Upper lobe of left lung (tissue), 6 donors: Measurements from ENCODE around the gene NCK2. TPM values are rescaled to one million over a fixed set of nuclear protein-coding genes. Genes with fewer than 3 reads are reported as not detected.

Experiments used
- ATAC-seq, 2 donors: fragments of 200-7000 bp; cut with Tn5 transposase; one replicate each; pipeline ENCODE4 v1.9.1; 2022; ENCODE audit warnings: mild to moderate bottlenecking in 2 of 2, moderate library complexity in 2 of 2; ENCODE audit not compliant: low FRiP score in 2 of 2
- DNase-seq, 2 donors: peaks; one replicate each; pipeline ENCODE4 v3.0.0-alpha.2; 2019 to 2020
- H3K27ac ChIP-seq, 4 donors: fragments of 200-600 bp; sonication (generic); one replicate each; pipeline ENCODE4 v1.5.1; 2016 to 2019
- H3K27me3 ChIP-seq, 4 donors: fragments of 200-600 bp; sonication (generic); one replicate each; pipeline ENCODE4 v1.5.1; 2017 to 2019
- H3K36me3 ChIP-seq, 4 donors: fragments of 200-600 bp; sonication (generic); one replicate each; pipeline ENCODE4 v1.5.1; 2016 to 2019
- H3K4me1 ChIP-seq, 4 donors: fragments of 200-600 bp; sonication (generic); one replicate each; pipeline ENCODE4 v1.5.1; 2018 to 2019
- H3K4me3 ChIP-seq, 4 donors: fragments of 200-600 bp; sonication (generic); one replicate each; pipeline ENCODE4 v1.5.1; 2017 to 2019; ENCODE audit warnings: mild to moderate bottlenecking in 2 of 4, moderate library complexity in 1 of 4
- H3K9me3 ChIP-seq, 4 donors: fragments of 200-600 bp; sonication (generic); one replicate each; pipeline ENCODE4 v1.5.1; 2018 to 2019
- CTCF ChIP-seq, 6 experiments: fragments of 450-650 bp in 4 of 6; fragments of 200-600 bp in 2 of 6; sonication (generic) in 2 of 6; IDR thresholded peaks; one replicate each; pipeline ENCODE4 v1.5.1; 2016 to 2019; ENCODE audit warnings: antibody characterized with exemption in 6 of 6
- EP300 ChIP-seq, 4 donors: sonication (generic); formaldehyde crosslinking; IDR thresholded peaks; one replicate each; pipeline ENCODE4 v1.5.1; 2017; ENCODE audit warnings: antibody characterized with exemption in 4 of 4, control low read depth in 2 of 4
- POLR2A ChIP-seq, 4 donors: fragments of 450-650 bp; IDR thresholded peaks; one replicate each; pipeline ENCODE4 v1.5.1; 2016 to 2017; ENCODE audit warnings: antibody characterized with exemption in 4 of 4, mild to moderate bottlenecking in 2 of 4
- POLR2AphosphoS5 ChIP-seq, 2 donors: sonication (generic); formaldehyde crosslinking; IDR thresholded peaks; one replicate each; pipeline ENCODE4 v1.5.1; 2017; ENCODE audit warnings: antibody characterized with exemption in 2 of 2
- WGBS, 2 donors: methylation state at CpG; one replicate each; pipeline ENCODE4 v1.1.5; 2017 to 2018; 5-methylcytosine and 5-hydroxymethylcytosine counted together
- total RNA-seq, 6 donors: library from RNA; depleted of rRNA in 4 of 6; stranded (reverse); fragments of >200 nt in 4 of 6; gene quantifications; one replicate each; pipeline versions ENCODE4 v1.1.0 to v1.2.1, GENCODE V29; 2016 to 2021
- donor health status: DM: no; HTN: no; CAD: no; lungs with moderate emphysema.
- donor health status: DM: no; HTN: yes; CAD: no; lungs with severe emphysema.

NCK2 gene
- total RNA-seq, 6 donors from 2014 or later, result 29.3 to 48.6 (median 37.9) TPM

GRCh38 chr2:105738658-105739241 lies 6.0 kb upstream of the NCK2 start:
- TF ChIP-seq EP300 (IDR thresholded peaks at IDR 0.05) (no peak), POLR2AphosphoS5 (IDR thresholded peaks at IDR 0.05) (no peak), POLR2A (IDR thresholded peaks at IDR 0.05) (no peak), CTCF (IDR thresholded peaks at IDR 0.05) (no peak)
- Histone ChIP-seq H3K27ac (peak overlapping the region in 1 of 4 donors; percentile 26), H3K36me3 (no peaks in the 10 kb centered on the region), H3K4me3 (no peak overlapping the region), H3K4me1 (peaks cover under 1 to 3% (median 3%) of the 10 kb centered on the region in 4 donors), H3K27me3 (no peaks in the 10 kb centered on the region), H3K9me3 (no peaks in the 10 kb centered on the region)
- ATAC-seq (no peak), DNase-seq (no peak)
- 33 to 46% methylated on average over 6 of the region's 6 CpGs for WGBS, 2 donors

DNA sequence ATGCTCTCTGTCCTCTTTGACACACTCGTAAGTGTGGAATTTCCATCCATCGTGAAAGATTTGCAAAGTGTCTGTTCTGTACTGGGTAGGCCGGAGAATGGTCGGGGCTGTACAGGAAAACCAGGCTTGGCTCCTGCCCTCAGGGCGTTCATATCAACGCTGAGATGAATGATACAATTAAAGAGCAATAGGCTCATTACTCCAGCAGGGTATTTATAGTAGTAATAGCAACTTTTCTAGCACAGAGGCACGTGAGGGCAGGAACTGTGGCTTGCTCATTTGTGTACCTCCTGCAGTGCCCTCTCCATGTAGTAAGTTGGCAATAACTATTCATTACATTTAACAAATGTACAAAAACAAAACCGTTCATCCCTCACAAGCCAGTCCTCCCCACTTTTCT lies 5.3 kb upstream of the NCK2 start:
- ATAC-seq, result no peak
- Histone ChIP-seq H3K9me3 (no peaks in the 10 kb centered on the region), H3K4me1 (peaks cover 5 to 9% (median 8%) of the 10 kb centered on the region in 4 donors), H3K36me3 (no peaks in the 10 kb centered on the region), H3K27me3 (no peaks in the 10 kb centered on the region), H3K4me3 (no peak overlapping the region), H3K27ac (no peak overlapping the region)
- no peak for DNase-seq
- 79 to 84% methylated on average over 8 of the region's 8 CpGs for WGBS, 2 donors
- TF ChIP-seq POLR2AphosphoS5 (IDR thresholded peaks at IDR 0.05) (no peak), EP300 (IDR thresholded peaks at IDR 0.05) (no peak), POLR2A (IDR thresholded peaks at IDR 0.05) (no peak), CTCF (IDR thresholded peaks at IDR 0.05) (no peak)

DNA sequence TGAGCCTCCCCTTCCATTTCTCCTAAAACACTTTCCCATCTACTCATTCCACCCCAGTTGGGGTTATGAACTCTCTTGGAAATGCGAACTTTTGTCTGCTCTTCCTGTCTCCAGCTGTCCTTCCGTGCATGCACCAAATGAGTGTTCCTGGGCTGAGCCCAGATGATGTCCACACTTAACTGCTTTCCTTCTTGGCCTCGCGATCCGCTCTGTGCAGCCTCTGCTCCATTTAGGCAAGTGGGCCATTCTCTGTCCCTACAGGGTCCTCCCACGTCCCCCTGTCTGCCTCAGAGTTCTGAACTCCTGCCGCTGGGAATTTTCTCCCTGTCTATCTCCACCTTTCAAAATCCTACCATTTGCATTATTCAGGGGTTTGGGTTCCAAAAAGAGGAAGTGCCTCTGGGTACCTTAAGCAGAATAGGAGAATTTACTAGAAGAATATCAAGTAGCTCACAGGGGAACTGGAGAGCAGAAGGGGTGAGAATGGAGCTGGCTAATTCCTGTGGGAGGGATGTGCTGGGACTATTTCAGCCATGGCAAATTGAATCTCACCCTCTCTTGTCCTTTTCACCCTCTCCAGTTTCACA lies 4.7 kb upstream of the NCK2 start:
- TF ChIP-seq POLR2A (IDR thresholded peaks at IDR 0.05), result no peak
- TF ChIP-seq POLR2AphosphoS5 (IDR thresholded peaks at IDR 0.05), result no peak
- no peak for TF ChIP-seq CTCF (IDR thresholded peaks at IDR 0.05)
- no peak for TF ChIP-seq EP300 (IDR thresholded peaks at IDR 0.05)
- WGBS, 2 donors, result 81 to 89% methylated on average over 7 of the region's 7 CpGs
- Histone ChIP-seq H3K4me1 (peaks cover 5 to 9% (median 8%) of the 10 kb centered on the region in 4 donors), H3K9me3 (no peaks in the 10 kb centered on the region), H3K27me3 (no peaks in the 10 kb centered on the region), H3K36me3 (no peaks in the 10 kb centered on the region), H3K27ac (no peak overlapping the region), H3K4me3 (no peak overlapping the region)
- DNase-seq (no peak), ATAC-seq (no peak)

DNA sequence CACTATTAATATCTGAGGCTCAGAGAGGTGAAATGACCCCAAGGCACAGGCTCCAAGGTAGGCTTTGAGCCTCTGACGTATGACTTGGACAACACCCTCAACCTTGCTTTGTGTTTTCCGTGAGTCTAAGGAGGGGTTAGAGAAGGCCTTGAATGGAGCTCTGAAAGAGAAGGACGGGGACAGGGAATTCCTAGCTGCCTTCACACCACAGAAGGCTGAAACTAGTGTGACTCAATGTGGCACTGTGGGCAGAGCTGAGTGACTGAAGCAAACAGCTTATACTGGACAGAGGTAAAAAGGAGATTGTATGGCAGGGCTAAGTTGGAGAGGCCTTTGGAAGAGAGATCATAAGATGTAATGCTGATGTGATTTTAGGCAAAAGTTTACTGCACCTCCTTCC lies 3.5 kb upstream of the NCK2 start:
- Histone ChIP-seq H3K27me3 (no peaks in the 10 kb centered on the region), H3K27ac (no peak overlapping the region), H3K9me3 (no peaks in the 10 kb centered on the region), H3K4me3 (no peak overlapping the region), H3K36me3 (no peaks in the 10 kb centered on the region), H3K4me1 (peaks cover 7 to 15% (median 10%) of the 10 kb centered on the region in 4 donors)
- DNase-seq (no peak), ATAC-seq (no peak)
- WGBS, 2 donors, result 80 to 88% methylated on average over 3 of the region's 3 CpGs
- TF ChIP-seq POLR2AphosphoS5 (IDR thresholded peaks at IDR 0.05) (no peak), CTCF (IDR thresholded peaks at IDR 0.05) (no peak), POLR2A (IDR thresholded peaks at IDR 0.05) (no peak), EP300 (IDR thresholded peaks at IDR 0.05) (no peak)

DNA sequence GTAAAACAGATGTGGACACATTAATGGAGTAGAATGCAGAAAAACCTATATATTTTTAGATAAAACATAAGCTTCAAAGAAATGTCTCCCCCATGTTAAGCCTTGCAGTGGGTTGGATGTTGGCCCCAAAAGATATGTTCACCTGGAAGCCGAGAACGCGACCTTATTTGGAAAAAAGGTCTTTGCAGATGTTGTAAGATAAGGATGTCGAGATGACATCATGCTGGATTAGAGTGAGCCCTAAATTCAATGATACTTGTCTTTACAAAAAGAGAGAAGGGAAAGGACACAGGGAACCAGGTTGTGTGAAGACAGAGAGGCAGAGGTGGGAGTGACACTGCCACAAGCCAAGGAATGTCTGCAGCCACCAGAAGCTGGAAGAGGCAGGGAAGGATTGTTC lies 3.1 kb upstream of the NCK2 start:
- ATAC-seq, result no peak
- WGBS, 2 donors, result 92 to 97% methylated on average over 4 of the region's 4 CpGs

More for the DNA sequence above, 3.1 kb upstream of the NCK2 start:
- peaks cover 10 to 19% (median 14%) of the 10 kb centered on the region in 4 donors for H3K4me1 ChIP-seq
- no peaks in the 10 kb centered on the region for H3K36me3 ChIP-seq
- H3K27me3 ChIP-seq, result no peaks in the 10 kb centered on the region
- TF ChIP-seq POLR2A (IDR thresholded peaks at IDR 0.05), result no peak
- TF ChIP-seq POLR2AphosphoS5 (IDR thresholded peaks at IDR 0.05), result no peak
- TF ChIP-seq CTCF (IDR thresholded peaks at IDR 0.05), result no peak
- TF ChIP-seq EP300 (IDR thresholded peaks at IDR 0.05), result no peak
- no peak overlapping the region for H3K4me3 ChIP-seq
- DNase-seq, result no peak
- H3K9me3 ChIP-seq, result no peaks in the 10 kb centered on the region
- H3K27ac ChIP-seq, result no peak overlapping the region
